Measurements from ENCODE around the gene MBNL2. TPM values are rescaled to one million over a fixed set of nuclear protein-coding genes. Genes with fewer than 3 reads are reported as not detected.

The MBNL2 gene, protein sequence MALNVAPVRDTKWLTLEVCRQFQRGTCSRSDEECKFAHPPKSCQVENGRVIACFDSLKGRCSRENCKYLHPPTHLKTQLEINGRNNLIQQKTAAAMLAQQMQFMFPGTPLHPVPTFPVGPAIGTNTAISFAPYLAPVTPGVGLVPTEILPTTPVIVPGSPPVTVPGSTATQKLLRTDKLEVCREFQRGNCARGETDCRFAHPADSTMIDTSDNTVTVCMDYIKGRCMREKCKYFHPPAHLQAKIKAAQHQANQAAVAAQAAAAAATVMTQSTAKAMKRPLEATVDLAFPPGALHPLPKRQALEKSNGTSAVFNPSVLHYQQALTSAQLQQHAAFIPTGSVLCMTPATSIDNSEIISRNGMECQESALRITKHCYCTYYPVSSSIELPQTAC
- total RNA-seq, result 10 to 100 TPM; 59.6 to 67.7 TPM

- Histone ChIP-seq H3K27me3 (replicated peaks; ENCODE audit: insufficient read depth) (no peaks in the 10 kb centered on the region), H3K36me3 (no peaks in the 10 kb centered on the region), H3K9me3 (no peaks in the 10 kb centered on the region), H3K27ac (peak within 1 kb of the TSS; percentile 85 to 91), H3K4me3 (peak within 1 kb of the TSS; percentile 78), H3K4me1 (ENCODE audit: control insufficient read depth in 1 of 2, low read depth in 2 of 2) (peaks cover 20 to 24% of the 10 kb centered on the region in 2 donors)
- DNase-seq (ENCODE audit: low spot score) (peak; percentile 55), ATAC-seq (ENCODE audit: insufficient number of reproducible peaks, low FRiP score, low read depth) (peak; percentile 68)
- no peak for TF ChIP-seq CTCF (IDR thresholded peaks at IDR 0.05)
Measured at GRCh38 chr13:97221989-97222700, at the start of gene MBNL2. TSS of gene MBNL2 (plus strand) at chr13:97222333. CDS start at chr13:97276236, 53,903 bp downstream.

DNA sequence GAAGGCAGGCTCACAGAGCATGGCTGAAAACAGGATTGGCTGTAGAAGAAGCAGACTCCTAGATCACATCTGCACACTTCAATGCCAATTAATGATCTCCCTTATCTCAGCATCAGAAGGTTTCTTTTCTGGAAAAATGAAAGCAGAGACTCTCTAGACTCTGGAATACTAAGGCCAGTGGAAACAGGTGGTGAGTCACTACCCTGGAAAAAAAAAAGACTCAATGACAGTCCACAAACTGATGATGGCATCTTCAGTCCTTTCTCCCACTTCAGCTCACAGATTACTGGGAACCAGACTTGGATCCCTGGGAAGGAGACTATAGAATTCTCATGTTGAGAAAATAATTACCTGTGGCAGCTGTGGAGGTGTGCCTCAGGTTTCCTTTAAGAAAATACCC lies 47.5 kb upstream of the MBNL2 start:
- Histone ChIP-seq H3K4me1 (ENCODE audit: control insufficient read depth in 1 of 2, low read depth in 2 of 2) (no peaks in the 10 kb centered on the region), H3K9me3 (no peaks in the 10 kb centered on the region), H3K27me3 (replicated peaks; ENCODE audit: insufficient read depth) (no peaks in the 10 kb centered on the region), H3K36me3 (no peaks in the 10 kb centered on the region), H3K4me3 (no peak overlapping the region), H3K27ac (no peak overlapping the region)
- no peak for TF ChIP-seq CTCF (IDR thresholded peaks at IDR 0.05)
- no peak for DNase-seq (ENCODE audit: low spot score)
- no peak for ATAC-seq (ENCODE audit: insufficient number of reproducible peaks, low FRiP score, low read depth)

GRCh38 chr13:97175041-97175440 lies 47.1 kb upstream of the MBNL2 start:
- Histone ChIP-seq H3K4me1 (ENCODE audit: control insufficient read depth in 1 of 2, low read depth in 2 of 2) (no peaks in the 10 kb centered on the region), H3K27me3 (replicated peaks; ENCODE audit: insufficient read depth) (no peaks in the 10 kb centered on the region), H3K4me3 (no peak overlapping the region), H3K36me3 (no peaks in the 10 kb centered on the region), H3K27ac (no peak overlapping the region), H3K9me3 (no peaks in the 10 kb centered on the region)
- TF ChIP-seq CTCF (IDR thresholded peaks at IDR 0.05), result no peak
- DNase-seq (ENCODE audit: low spot score) (no peak), ATAC-seq (ENCODE audit: insufficient number of reproducible peaks, low FRiP score, low read depth) (no peak)

DNA sequence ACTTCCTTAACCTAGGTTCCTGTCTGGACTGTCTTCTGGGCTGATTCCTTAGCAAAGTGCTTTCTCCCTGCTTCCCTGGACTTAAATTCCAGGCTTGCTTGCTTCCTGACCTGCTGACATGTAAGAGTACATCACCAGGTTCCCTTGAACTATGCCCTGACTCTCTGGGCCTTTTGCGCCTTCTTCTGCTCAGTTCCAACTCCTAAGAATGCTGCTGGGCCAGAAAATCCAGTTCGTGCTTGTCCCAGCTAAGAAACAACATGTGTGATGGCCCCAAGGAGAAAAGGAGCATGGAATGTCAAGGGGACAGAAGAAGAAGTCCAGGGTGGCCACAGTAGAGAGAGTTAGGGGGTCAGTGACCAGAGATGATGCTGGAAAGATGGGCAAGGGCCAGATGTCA lies 42.6 kb upstream of the MBNL2 start:
- Histone ChIP-seq H3K36me3 (no peaks in the 10 kb centered on the region), H3K4me1 (ENCODE audit: control insufficient read depth in 1 of 2, low read depth in 2 of 2) (no peaks in the 10 kb centered on the region), H3K27me3 (replicated peaks; ENCODE audit: insufficient read depth) (no peaks in the 10 kb centered on the region), H3K4me3 (no peak overlapping the region), H3K27ac (no peak overlapping the region), H3K9me3 (no peaks in the 10 kb centered on the region)
- DNase-seq (ENCODE audit: low spot score) (no peak), ATAC-seq (ENCODE audit: insufficient number of reproducible peaks, low FRiP score, low read depth) (no peak)
- no peak for TF ChIP-seq CTCF (IDR thresholded peaks at IDR 0.05)

DNA sequence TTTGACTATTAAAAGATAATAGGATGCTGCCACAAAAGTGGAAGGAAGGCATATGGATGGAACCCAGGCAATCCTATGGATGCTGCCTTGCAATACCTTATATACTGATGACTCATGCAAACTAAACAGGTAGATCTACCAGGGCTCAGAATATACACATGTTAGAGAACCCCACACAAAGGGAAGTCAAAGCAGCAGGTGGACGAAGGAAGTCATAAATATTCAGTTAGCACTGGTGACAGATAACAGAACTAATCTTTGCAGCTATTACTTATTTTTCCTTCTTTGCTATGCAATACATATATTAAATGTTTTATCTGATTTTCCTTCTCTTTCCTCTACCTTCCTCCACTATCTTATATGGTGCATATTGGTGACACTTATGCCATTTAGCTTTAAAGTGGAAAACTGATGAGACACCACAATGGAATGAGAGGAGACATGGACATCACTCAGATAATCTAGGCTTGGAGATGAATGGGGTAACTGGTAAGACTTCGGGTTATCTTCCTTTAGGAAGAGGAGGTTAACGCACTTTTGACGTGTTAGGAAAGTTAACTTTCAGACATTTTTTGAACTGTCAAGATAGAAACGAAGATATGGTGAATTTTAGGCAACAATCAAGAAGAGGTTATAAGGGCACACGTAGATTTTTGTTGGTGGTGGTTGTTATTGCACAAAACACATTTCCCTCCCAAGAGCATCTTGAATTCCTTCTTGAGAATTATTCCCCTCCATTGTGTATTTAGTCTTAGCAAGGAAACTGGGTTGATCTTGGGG lies 39.8 kb upstream of the MBNL2 start:
- no peak for DNase-seq (ENCODE audit: low spot score)
- Histone ChIP-seq H3K27ac (no peak overlapping the region), H3K4me3 (no peak overlapping the region), H3K36me3 (no peaks in the 10 kb centered on the region), H3K27me3 (replicated peaks; ENCODE audit: insufficient read depth) (no peaks in the 10 kb centered on the region), H3K9me3 (no peaks in the 10 kb centered on the region), H3K4me1 (ENCODE audit: control insufficient read depth in 1 of 2, low read depth in 2 of 2) (no peaks in the 10 kb centered on the region)
- TF ChIP-seq CTCF (IDR thresholded peaks at IDR 0.05), result no peak
- no peak for ATAC-seq (ENCODE audit: insufficient number of reproducible peaks, low FRiP score, low read depth)
